Left lobe of liver (tissue), 2 donors: Measurements from ENCODE around the gene DNAJA3. TPM values are rescaled to one million over a fixed set of nuclear protein-coding genes. Genes with fewer than 3 reads are reported as not detected.

Experiments
- ATAC-seq: fragments of 200-7000 bp; cut with Tn5 transposase; one replicate; pipeline ENCODE4 v1.9.1; 2020; ENCODE audit warnings: mild to moderate bottlenecking, moderate library complexity
- DNase-seq: peaks from one replicate; pipeline ENCODE4 v3.0.0-alpha.2; 2020; ENCODE audit warnings: low spot score
- total RNA-seq: library from RNA; stranded (reverse); gene quantifications from one replicate; pipeline ENCODE4 v1.2.1, GENCODE V29; 2021
- donor health status: DM: no; HTN: no; CAD: no; lungs with moderate emphysema.
- donor health status: DM: no; HTN: yes; CAD: no.

Gene DNAJA3
- 57.0 TPM for total RNA-seq

DNA sequence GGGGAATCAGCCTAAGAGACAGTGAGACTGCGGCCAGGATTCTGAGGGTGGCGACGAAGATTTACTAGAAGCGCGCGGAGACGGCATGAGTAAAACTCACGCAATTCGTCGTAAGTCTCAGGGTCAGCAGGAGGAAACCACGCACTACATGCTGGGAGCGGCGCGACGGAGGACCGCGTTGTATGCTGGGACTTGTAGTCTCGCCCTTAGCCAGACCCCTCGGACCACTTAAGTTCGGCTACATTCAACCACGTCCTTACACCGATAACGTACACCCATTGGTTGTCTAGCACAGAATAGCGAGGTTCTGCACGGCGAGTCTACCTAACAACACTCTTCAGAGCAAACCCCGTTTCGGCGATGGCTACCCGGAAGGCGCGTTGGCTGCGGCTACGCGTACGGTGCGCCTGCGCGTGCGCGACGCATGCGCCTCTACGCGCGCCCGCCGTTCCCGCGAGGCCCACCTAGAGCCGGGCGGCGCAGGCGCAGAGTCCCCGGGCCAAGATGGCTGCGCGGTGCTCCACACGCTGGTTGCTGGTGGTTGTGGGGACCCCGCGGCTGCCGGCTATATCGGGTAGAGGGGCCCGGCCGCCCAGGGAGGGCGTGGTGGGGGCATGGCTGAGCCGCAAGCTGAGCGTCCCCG is at the start of gene DNAJA3:
TSS of gene DNAJA3 (plus strand) at position 491 of the 643 bp plus-strand sequence. CDS start at position 505, 14 bp downstream.
- DNase-seq, result peak; percentile 93
- peak; percentile 91 for ATAC-seq

DNA sequence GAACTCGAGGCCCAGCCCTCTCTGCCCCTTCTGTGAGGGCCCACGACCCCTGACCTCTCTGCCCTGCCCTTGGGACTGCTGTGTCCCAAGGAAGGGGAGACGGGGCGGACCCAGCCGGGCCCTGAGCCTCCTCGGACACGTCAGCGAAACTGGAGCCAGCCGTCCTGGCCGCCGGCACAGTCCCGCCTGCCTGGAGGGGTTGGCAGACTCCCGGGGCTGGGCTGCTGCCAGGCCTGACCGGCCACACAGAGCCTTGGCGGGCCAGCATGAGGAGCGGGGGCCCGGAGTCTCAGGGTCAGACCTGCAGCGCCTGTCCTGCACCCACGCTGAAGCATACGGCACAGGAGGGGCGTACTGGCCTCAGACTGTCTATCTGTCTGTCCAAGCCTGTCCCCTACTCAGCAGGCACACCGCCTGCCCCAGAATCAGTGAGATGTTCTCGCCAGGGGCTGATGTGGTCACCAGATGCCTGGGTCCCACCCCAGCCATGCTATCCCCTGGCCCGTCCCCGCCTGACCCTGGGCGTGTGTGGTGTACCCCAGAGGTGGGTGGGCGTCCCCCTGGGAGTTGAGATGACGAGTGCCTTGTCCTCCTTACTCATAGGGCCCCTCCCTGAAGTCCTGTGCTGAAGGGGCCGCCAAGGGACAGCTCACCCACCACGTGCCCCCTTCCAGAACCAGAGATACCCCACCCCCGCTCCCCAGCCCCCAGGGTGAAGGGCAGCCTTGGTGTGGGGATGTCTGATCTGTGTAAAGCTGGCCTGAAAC is 49.4 kb upstream of the DNAJA3 start:
- peak; percentile 47 for ATAC-seq
- peak; percentile 97 for DNase-seq

- no peak for DNase-seq
Observed at GRCh38 chr16:4376893-4377572, 48.6 kb upstream of the DNAJA3 start.

GRCh38 chr16:4377573-4378154 is 48.0 kb upstream of the DNAJA3 start:
- ATAC-seq, result no peak
- DNase-seq, result no peak

More at GRCh38 chr16:4376893-4377572, 48.6 kb upstream of the DNAJA3 start:
- ATAC-seq, result no peak

DNA sequence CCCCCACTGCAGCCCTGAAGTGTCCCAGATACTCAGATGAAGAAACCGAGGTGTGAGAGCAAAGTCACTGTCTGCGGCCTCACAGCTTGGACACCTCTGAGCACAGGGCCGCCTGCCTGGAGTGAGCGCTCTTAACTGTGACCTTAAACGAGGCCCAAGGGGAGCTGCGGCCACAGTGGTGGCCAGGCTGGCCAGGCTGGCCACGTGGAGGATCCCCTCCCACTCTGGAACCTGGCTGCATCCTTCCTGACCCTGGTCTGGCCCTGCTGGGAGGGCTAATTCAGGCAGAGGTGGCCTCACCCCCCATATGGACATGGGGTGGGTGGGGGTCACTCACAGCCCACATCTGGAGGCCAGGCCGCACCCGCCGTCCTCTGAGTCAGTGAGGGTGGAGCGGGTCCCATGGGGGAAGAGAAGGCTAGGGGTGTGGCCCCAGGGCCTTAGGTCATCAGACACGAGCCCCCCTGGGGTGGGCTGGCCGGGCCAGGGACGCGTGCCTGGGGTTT is 47.5 kb upstream of the DNAJA3 start:
- ATAC-seq (no peak), DNase-seq (no peak)

DNA sequence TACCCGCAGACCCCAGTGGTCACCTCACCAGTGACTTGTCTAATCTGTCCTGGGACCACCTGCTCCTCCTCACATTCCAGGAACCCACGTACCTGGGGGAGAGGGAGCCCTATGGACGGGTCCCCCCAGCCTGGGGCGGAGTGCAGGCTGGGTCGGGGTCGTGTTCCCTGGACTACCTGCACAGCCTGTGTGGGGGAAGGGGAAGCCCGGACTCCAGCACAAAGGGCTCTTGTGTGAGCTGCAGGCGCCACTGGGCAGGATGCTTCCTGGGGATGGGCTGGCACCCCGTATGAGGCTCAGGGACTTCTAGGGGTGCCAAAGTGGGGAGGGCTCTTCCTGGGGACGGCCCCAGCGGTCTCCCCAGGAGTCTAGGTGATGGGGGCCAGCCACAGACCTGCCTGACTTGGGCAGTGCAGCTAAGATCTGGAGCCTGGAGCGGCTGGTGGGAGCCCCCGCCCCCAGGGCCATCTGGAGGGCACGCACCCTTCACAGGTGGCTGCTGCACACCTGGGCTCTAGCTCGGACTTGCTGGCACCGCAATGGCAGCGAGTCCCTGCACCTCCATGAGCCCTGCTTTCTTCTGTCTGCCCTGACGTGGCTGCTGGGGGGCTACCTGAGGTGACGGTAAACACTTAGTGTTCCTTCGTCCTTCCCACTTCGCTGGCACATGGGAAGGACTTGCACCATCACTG is 46.5 kb upstream of the DNAJA3 start:
- ATAC-seq, result no peak
- no peak for DNase-seq

DNA sequence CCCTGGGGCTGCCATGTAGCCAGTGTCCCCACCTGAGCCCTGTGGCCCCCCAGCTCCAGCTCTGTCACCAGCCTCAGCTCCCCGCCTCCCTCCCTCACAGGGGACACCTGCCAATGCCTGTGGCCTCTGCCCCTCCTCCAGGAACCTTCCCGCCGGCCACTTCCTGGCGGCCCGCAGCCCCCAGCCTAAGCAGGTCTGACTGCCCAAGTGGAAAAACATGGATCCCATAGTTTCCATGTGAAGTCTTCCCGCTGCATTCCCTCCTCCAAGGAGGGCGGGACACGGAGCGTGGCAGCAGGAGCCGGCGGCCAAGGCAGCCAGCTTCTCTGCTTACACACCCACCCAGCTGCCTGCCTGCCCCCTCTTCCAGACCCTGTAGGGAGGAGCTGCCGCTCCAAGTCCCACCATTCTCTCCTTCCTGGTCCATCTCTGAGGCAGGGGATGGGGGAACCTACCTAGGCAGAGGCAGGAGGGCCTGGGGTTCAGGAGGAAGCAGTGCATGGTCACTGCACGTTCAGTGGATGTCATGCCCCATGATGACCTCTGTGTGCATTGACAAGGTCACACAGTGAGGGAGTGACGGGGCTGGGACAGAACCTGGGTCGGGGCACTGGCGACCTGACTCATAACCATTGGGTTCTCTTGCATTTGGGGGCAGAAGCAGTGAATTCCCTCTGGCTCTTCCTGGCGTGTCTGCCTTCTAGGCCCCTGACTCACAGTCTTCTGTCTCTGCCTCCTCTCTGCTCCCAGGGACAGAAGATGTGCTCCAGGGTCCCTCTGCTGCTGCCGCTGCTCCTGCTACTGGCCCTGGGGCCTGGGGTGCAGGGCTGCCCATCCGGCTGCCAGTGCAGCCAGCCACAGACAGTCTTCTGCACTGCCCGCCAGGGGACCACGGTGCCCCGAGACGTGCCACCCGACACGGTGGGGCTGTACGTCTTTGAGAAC is 45.3 kb upstream of the DNAJA3 start:
- ATAC-seq (no peak), DNase-seq (no peak)

DNA sequence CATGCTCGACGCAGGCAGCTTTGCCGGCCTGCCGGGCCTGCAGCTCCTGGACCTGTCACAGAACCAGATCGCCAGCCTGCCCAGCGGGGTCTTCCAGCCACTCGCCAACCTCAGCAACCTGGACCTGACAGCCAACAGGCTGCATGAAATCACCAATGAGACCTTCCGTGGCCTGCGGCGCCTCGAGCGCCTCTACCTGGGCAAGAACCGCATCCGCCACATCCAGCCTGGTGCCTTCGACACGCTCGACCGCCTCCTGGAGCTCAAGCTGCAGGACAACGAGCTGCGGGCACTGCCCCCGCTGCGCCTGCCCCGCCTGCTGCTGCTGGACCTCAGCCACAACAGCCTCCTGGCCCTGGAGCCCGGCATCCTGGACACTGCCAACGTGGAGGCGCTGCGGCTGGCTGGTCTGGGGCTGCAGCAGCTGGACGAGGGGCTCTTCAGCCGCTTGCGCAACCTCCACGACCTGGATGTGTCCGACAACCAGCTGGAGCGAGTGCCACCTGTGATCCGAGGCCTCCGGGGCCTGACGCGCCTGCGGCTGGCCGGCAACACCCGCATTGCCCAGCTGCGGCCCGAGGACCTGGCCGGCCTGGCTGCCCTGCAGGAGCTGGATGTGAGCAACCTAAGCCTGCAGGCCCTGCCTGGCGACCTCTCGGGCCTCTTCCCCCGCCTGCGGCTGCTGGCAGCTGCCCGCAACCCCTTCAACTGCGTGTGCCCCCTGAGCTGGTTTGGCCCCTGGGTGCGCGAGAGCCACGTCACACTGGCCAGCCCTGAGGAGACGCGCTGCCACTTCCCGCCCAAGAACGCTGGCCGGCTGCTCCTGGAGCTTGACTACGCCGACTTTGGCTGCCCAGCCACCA is 44.4 kb upstream of the DNAJA3 start:
- peak; percentile 39 for ATAC-seq
- no peak for DNase-seq

GRCh38 chr16:4381935-4382794 is 43.5 kb upstream of the DNAJA3 start:
- no peak for DNase-seq

GRCh38 chr16:4382795-4383357 is 42.8 kb upstream of the DNAJA3 start:
- no peak for DNase-seq
- no peak for ATAC-seq

More at GRCh38 chr16:4381935-4382794, 43.5 kb upstream of the DNAJA3 start:
- ATAC-seq, result no peak

DNA sequence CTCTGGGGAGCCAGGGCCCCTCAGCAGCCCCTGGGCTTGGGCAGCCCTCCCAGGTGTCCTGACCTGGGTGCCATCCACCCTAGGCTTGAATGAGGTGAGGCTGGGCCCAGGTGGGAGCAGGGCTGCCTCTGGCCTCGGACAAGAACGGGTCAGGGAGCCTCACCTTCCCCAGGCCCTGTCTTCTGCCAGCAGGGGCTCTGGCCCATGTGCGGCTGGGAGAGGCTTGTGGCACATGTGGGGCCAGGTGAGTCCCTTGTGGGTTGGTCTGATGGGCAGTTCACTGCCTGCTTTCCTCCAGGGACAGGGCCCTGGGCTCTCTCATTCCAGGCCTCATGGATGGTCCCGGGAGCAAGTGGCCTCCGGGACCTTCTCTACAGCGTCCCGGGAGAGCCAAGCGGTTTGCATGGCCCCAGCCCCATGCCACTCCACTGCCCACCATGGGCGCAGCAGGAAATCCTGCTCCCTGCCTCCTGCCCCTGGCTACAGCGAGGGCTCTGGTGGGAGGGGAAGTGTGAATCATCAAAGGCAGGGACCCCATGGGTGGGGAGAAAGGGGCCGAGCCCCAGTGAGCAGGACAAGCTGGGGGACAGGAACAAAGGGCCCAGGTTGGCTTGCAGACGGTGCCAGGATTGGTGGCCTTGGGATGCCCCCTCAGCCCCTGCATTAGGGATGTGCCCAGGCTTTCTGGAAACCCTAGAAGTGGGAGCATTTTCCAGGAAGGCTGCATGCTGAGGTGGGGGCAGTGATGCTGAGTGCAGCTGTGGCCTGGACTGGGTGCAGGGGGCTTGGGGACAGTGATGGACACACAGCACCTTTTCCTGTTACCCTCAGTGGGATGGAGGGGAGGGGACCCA is 41.9 kb upstream of the DNAJA3 start:
- peak; percentile 1 for ATAC-seq

GRCh38 chr16:4384509-4384942 is 41.1 kb upstream of the DNAJA3 start:
- ATAC-seq (peak; percentile 3), DNase-seq (no peak)

More for the DNA sequence above, 41.9 kb upstream of the DNAJA3 start:
- no peak for DNase-seq

DNA sequence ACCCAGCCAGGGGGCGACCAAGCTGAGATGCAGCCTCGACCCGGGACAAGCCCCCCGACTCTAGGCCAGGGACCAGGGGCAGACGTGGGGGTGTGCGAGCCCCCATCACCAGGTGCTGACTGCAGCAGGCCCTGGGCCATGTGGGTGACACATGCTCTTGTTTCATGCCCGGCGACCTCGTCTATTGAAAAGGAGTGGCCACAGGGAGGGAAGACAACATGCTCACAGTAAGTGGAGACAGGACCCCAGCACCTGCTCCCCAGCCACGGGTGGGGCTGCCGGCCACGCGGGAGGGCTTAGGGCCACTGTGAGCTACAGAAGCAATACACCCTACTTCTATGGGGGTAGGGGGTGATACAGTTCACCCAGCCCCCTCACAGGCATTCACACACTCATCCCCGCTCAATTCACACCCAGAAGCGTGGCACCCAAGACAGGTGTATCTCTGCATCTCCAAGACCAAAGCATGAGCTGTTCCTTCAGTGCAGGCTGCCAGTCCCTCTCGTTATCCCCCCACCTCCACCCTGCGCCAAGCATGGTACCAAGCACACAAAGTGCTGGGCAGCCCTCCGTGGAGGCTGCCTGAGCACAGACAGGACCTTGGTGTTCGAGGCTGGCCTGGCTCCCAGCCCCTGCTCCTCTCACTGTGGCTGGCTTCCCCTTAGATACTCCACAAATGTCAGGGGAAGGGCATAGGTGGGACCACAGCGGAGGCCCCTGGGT is 40.4 kb upstream of the DNAJA3 start:
- DNase-seq (no peak), ATAC-seq (peak; percentile 5)

GRCh38 chr16:4385789-4386450 is 39.7 kb upstream of the DNAJA3 start:
- ATAC-seq (peak; percentile 2), DNase-seq (no peak)

GRCh38 chr16:4386451-4386805 is 39.2 kb upstream of the DNAJA3 start:
- ATAC-seq, result peak; percentile 8
- DNase-seq, result no peak
